ENCODE results near the gene SCN5A.

Gene SCN5A

GRCh38 chr3:38534180-38534579 lies 115.3 kb downstream of the SCN5A start:
- no peak for DNase-seq

- no peak for DNase-seq
Measured at GRCh38 chr3:38533285-38533976, 116.1 kb downstream of the SCN5A start.

- no peak for DNase-seq
Measured at GRCh38 chr3:38532529-38532928, 117.0 kb downstream of the SCN5A start.

GRCh38 chr3:38528457-38528856 lies 121.0 kb downstream of the SCN5A start:
- DNase-seq = peak; percentile 16

- no peak for DNase-seq
Measured at GRCh38 chr3:38526792-38527191, 122.7 kb downstream of the SCN5A start.

GRCh38 chr3:38524141-38524739 lies 125.2 kb downstream of the SCN5A start:
- no peak for DNase-seq

- DNase-seq = no peak
Measured at GRCh38 chr3:38522002-38522401, 127.5 kb downstream of the SCN5A start.

- peak; percentile 78 for DNase-seq
Measured at GRCh38 chr3:38521391-38521987, 128.0 kb downstream of the SCN5A start.

GRCh38 chr3:38519651-38520050 lies 129.8 kb downstream of the SCN5A start:
- peak; percentile 55 for DNase-seq

- peak; percentile 31 for DNase-seq
Measured at GRCh38 chr3:38519000-38519399, 130.5 kb downstream of the SCN5A start.

- peak; percentile 6 for DNase-seq
Measured at GRCh38 chr3:38516669-38517068, 132.8 kb downstream of the SCN5A start.

GRCh38 chr3:38515367-38515766 lies 134.1 kb downstream of the SCN5A start:
- no peak for DNase-seq

- DNase-seq = no peak
Measured at GRCh38 chr3:38511546-38511945, 137.9 kb downstream of the SCN5A start.

GRCh38 chr3:38510631-38511030 lies 138.9 kb downstream of the SCN5A start:
- DNase-seq = no peak

GRCh38 chr3:38509732-38510131 lies 139.8 kb downstream of the SCN5A start:
- DNase-seq = no peak

GRCh38 chr3:38507120-38507519 lies 142.4 kb downstream of the SCN5A start:
- no peak for DNase-seq

- DNase-seq = no peak
Measured at GRCh38 chr3:38500688-38501417, 148.6 kb downstream of the SCN5A start.

Data from OCI-M1 (cell line).